GM19463 (cell line): ENCODE results near the gene NGEF.

Source experiments
- ATAC-seq: cut with Tn5 transposase; IDR thresholded peaks from one replicate; pipeline ENCODE4 v1.9.1; 2021; ENCODE audit warnings: mild to moderate bottlenecking, moderate library complexity; ENCODE audit not compliant: unreplicated experiment

The NGEF gene

GRCh38 chr2:233000886-233001750 lies 11.9 kb downstream of the NGEF start:
- ATAC-seq, result no peak

GRCh38 chr2:232999354-232999753 lies 13.7 kb downstream of the NGEF start:
- ATAC-seq, result no peak

GRCh38 chr2:232998666-232998985 lies 14.4 kb downstream of the NGEF start:
- ATAC-seq, result no peak

GRCh38 chr2:232997749-232998665 lies 15.0 kb downstream of the NGEF start:
- ATAC-seq, result no peak

GRCh38 chr2:232994446-232994845 lies 18.6 kb downstream of the NGEF start:
- no peak for ATAC-seq

- ATAC-seq, result no peak
Measured at GRCh38 chr2:232993231-232993821, 19.7 kb downstream of the NGEF start.

GRCh38 chr2:232986155-232986554 lies 26.9 kb downstream of the NGEF start:
- no peak for ATAC-seq

GRCh38 chr2:232984451-232985207 lies 28.4 kb downstream of the NGEF start:
- no peak for ATAC-seq

- no peak for ATAC-seq
Measured at GRCh38 chr2:232983669-232984140, 29.4 kb downstream of the NGEF start.

- ATAC-seq, result no peak
Measured at GRCh38 chr2:232982926-232983668, 30.0 kb downstream of the NGEF start.

GRCh38 chr2:232981767-232982360 lies 31.2 kb downstream of the NGEF start:
- ATAC-seq, result no peak

GRCh38 chr2:232981356-232981755 lies 31.7 kb downstream of the NGEF start:
- ATAC-seq, result no peak

- no peak for ATAC-seq
Measured at GRCh38 chr2:232980683-232981082, 32.4 kb downstream of the NGEF start.

GRCh38 chr2:232979871-232980461 lies 33.1 kb downstream of the NGEF start:
- ATAC-seq, result no peak

- no peak for ATAC-seq
Measured at GRCh38 chr2:232977438-232977971, 35.6 kb downstream of the NGEF start.

- ATAC-seq, result no peak
Measured at GRCh38 chr2:232976666-232977437, 36.2 kb downstream of the NGEF start.

- ATAC-seq, result no peak
Measured at GRCh38 chr2:232976176-232976575, 36.9 kb downstream of the NGEF start.

GRCh38 chr2:232974396-232974795 lies 38.7 kb downstream of the NGEF start:
- ATAC-seq, result no peak
